ENCODE data around the gene FAP.

FAP gene

GRCh38 chr2:162243294-162243693, at the start of gene FAP:
FAP (minus strand) TSS chr2:162243445; CDS start chr2:162243327, 118 bp downstream.
- DNase-seq = no peak

GRCh38 chr2:162291748-162292147, 48.5 kb upstream of the FAP start:
- peak in 1 of 2 experiments; percentile 78 for DNase-seq

- DNase-seq = no peak
Measured at GRCh38 chr2:162282765-162283425, 39.6 kb upstream of the FAP start.

GRCh38 chr2:162280654-162281053, 37.4 kb upstream of the FAP start:
- DNase-seq = no peak

- DNase-seq = no peak
Measured at GRCh38 chr2:162277381-162277780, 34.1 kb upstream of the FAP start.

GRCh38 chr2:162267996-162268395, 24.8 kb upstream of the FAP start:
- no peak for DNase-seq

GRCh38 chr2:162267496-162267895, 24.3 kb upstream of the FAP start:
- no peak for DNase-seq

- no peak for DNase-seq
Measured at GRCh38 chr2:162266460-162266760, 23.2 kb upstream of the FAP start.

- no peak for DNase-seq
Measured at GRCh38 chr2:162265666-162266459, 22.6 kb upstream of the FAP start.

- no peak for DNase-seq
Measured at GRCh38 chr2:162261032-162261945, 18.0 kb upstream of the FAP start.

GRCh38 chr2:162258686-162259085, 15.4 kb upstream of the FAP start:
- no peak for DNase-seq

GRCh38 chr2:162258169-162258568, 14.9 kb upstream of the FAP start:
- no peak for DNase-seq

- DNase-seq = no peak
Measured at GRCh38 chr2:162257425-162257824, 14.2 kb upstream of the FAP start.

GRCh38 chr2:162256591-162256991, 13.3 kb upstream of the FAP start:
- no peak for DNase-seq

GRCh38 chr2:162254236-162254871, 11.1 kb upstream of the FAP start:
- DNase-seq = no peak

- DNase-seq = no peak
Measured at GRCh38 chr2:162253435-162253834, 10.2 kb upstream of the FAP start.

GRCh38 chr2:162252153-162252552, 8.9 kb upstream of the FAP start:
- no peak for DNase-seq

- no peak for DNase-seq
Measured at GRCh38 chr2:162245781-162246180, 2.5 kb upstream of the FAP start.

GRCh38 chr2:162245061-162245460, 1.8 kb upstream of the FAP start:
- no peak for DNase-seq

GRCh38 chr2:162244541-162245031, 1.3 kb upstream of the FAP start:
- DNase-seq = no peak

GRCh38 chr2:162243715-162244114, 470 bp upstream of the FAP start:
- no peak for DNase-seq

GRCh38 chr2:162242586-162243280, 512 bp downstream of the FAP start:
- no peak for DNase-seq
